ENCODE measurements around the gene RSPH4A.
A peak's percentile ranks its signal among the peaks of the same experiment; 100 is the strongest.
"Not testable (repeated sequence)": the region's sequence is repeated elsewhere in the genome, so short reads cannot be mapped to it uniquely, and the experiment has no call there.

The RSPH4A gene

GRCh38 chr6:116615937-116616736 lies at the start of gene RSPH4A:
TSS of gene RSPH4A (plus strand) at chr6:116616479. CDS start at chr6:116616624, 145 bp downstream.
- peak; percentile 83 for DNase-seq

- no peak for DNase-seq
Observed at GRCh38 chr6:116568111-116568510, 48.2 kb upstream of the RSPH4A start.

GRCh38 chr6:116568821-116569755 lies 47.2 kb upstream of the RSPH4A start:
- DNase-seq = no peak

GRCh38 chr6:116570856-116571682 lies 45.2 kb upstream of the RSPH4A start, which contains the start of gene RWDD1:
TSS of gene RWDD1 (plus strand) at chr6:116571504. CDS start at chr6:116571583, 79 bp downstream.
- peak; percentile 99 for DNase-seq

- DNase-seq = no peak
Observed at GRCh38 chr6:116571683-116572000, 44.6 kb upstream of the RSPH4A start.

- peak; percentile 27 for DNase-seq
Observed at GRCh38 chr6:116572162-116572561, 44.1 kb upstream of the RSPH4A start.

GRCh38 chr6:116575227-116575626 lies 41.1 kb upstream of the RSPH4A start:
- DNase-seq = no peak

GRCh38 chr6:116577486-116577885 lies 38.8 kb upstream of the RSPH4A start:
- no peak for DNase-seq

GRCh38 chr6:116578335-116578734 lies 37.9 kb upstream of the RSPH4A start:
- DNase-seq = no peak

GRCh38 chr6:116579143-116579542 lies 37.1 kb upstream of the RSPH4A start:
- no peak for DNase-seq

GRCh38 chr6:116580198-116580597 lies 36.1 kb upstream of the RSPH4A start:
- no peak for DNase-seq

- DNase-seq = no peak
Observed at GRCh38 chr6:116586276-116586675, 30.0 kb upstream of the RSPH4A start.

GRCh38 chr6:116586738-116587137 lies 29.5 kb upstream of the RSPH4A start:
- DNase-seq = no peak

- no peak for DNase-seq
Observed at GRCh38 chr6:116595247-116595646, 21.0 kb upstream of the RSPH4A start.

GRCh38 chr6:116596815-116597214 lies 19.5 kb upstream of the RSPH4A start:
- DNase-seq = no peak

- not testable (repeated sequence) for DNase-seq
Observed at GRCh38 chr6:116603916-116604315, 12.4 kb upstream of the RSPH4A start.

- not testable (repeated sequence) for DNase-seq
Observed at GRCh38 chr6:116604868-116605267, 11.4 kb upstream of the RSPH4A start.

GRCh38 chr6:116605935-116606334 lies 10.3 kb upstream of the RSPH4A start:
- no peak for DNase-seq

GRCh38 chr6:116611056-116611455 lies 5.2 kb upstream of the RSPH4A start:
- no peak for DNase-seq

GRCh38 chr6:116616737-116617053 lies 416 bp downstream of the RSPH4A start:
- DNase-seq = peak; percentile 19

- DNase-seq = no peak
Observed at GRCh38 chr6:116624036-116624805, 7.9 kb downstream of the RSPH4A start.

- DNase-seq = no peak
Observed at GRCh38 chr6:116625872-116626271, 9.6 kb downstream of the RSPH4A start.

Data from activated CD4-positive, alpha-beta T cell treated with anti-CD3 and anti-CD28 coated beads, Interleukin-2, Interleukin-6, amounts not matched to agents 100 ng/mL and 50 ng/mL, durations not matched to agents 16 hours and 8 hours (primary cell).